Astrocyte (in vitro differentiated cells and primary cell): ENCODE measurements around the gene ABCC1. TPM values are rescaled to one million over a fixed set of nuclear protein-coding genes. Genes with fewer than 3 reads are reported as not detected.
A peak's percentile ranks its signal among the peaks of the same experiment; 100 is the strongest.

Experiments used
- DNase-seq: peaks from one replicate; pipeline ENCODE4 v3.0.0-alpha.2; 2010; ENCODE audit warnings: low read depth
- FAIRE-seq: peaks from 2 replicates; lab custom pipeline; 2011; peaks lifted over from hg19 to GRCh38; lab: Jason Lieb, UNC
- H2AFZ ChIP-seq: 2 replicates; pipeline ENCODE4 v1.6.0; 2012; ENCODE audit warnings: low read depth, low read length, inconsistent platforms
- H3K27ac ChIP-seq: 2 replicates; pipeline ENCODE4 v1.5.1; 2011; ENCODE audit warnings: low read depth, low read length, inconsistent platforms
- H3K27me3 ChIP-seq: 2 replicates; pipeline ENCODE4 v1.6.0; 2011; ENCODE audit warnings: low read length, inconsistent platforms; ENCODE audit not compliant: insufficient read depth
- H3K36me3 ChIP-seq: 2 replicates; pipeline ENCODE4 v1.5.1; 2011; ENCODE audit warnings: low read length, inconsistent platforms; ENCODE audit not compliant: insufficient read depth
- H3K4me1 ChIP-seq: 2 replicates; pipeline ENCODE4 v1.5.1; 2011; ENCODE audit warnings: low read length, inconsistent platforms; ENCODE audit not compliant: insufficient read depth
- H3K4me2 ChIP-seq: 2 replicates; pipeline ENCODE4 v1.6.0; 2012; ENCODE audit warnings: low read length, inconsistent platforms
- H3K4me3 ChIP-seq: 2 replicates; pipeline ENCODE4 v1.5.1; 2011; ENCODE audit warnings: low read depth, mild to moderate bottlenecking, low read length, inconsistent platforms; ENCODE audit not compliant: insufficient read depth
- H3K79me2 ChIP-seq: 2 replicates; pipeline ENCODE4 v1.6.0; 2012; ENCODE audit warnings: mild to moderate bottlenecking, low read length, inconsistent platforms; ENCODE audit not compliant: insufficient read depth
- H3K9ac ChIP-seq: 2 replicates; pipeline ENCODE4 v1.6.0; 2012; ENCODE audit warnings: mild to moderate bottlenecking, low read length, inconsistent platforms
- H3K9me3 ChIP-seq: 2 replicates; pipeline ENCODE4 v1.5.1; 2012; ENCODE audit warnings: low read depth, mild to moderate bottlenecking, low read length, inconsistent platforms; ENCODE audit not compliant: insufficient read depth
- H4K20me1 ChIP-seq: 2 replicates; pipeline ENCODE4 v1.6.0; 2012; ENCODE audit warnings: low read length, inconsistent platforms; ENCODE audit not compliant: insufficient read depth
- H3K27ac Mint-ChIP-seq: one replicate; pipeline ENCODE4 v1.8.0; 2021; ENCODE audit warnings: mild to moderate bottlenecking, mixed read lengths; ENCODE audit not compliant: unreplicated experiment
- H3K27me3 Mint-ChIP-seq: one replicate; pipeline ENCODE4 v1.8.0; 2021; ENCODE audit warnings: low read depth, mixed read lengths; ENCODE audit not compliant: unreplicated experiment
- H3K36me3 Mint-ChIP-seq: one replicate; pipeline ENCODE4 v1.8.0; 2021; ENCODE audit warnings: low read depth, mixed read lengths; ENCODE audit not compliant: unreplicated experiment
- H3K4me1 Mint-ChIP-seq: one replicate; pipeline ENCODE4 v1.8.0; 2021; ENCODE audit warnings: low read depth, mixed read lengths; ENCODE audit not compliant: unreplicated experiment
- H3K4me3 Mint-ChIP-seq: one replicate; pipeline ENCODE4 v1.8.0; 2021; ENCODE audit warnings: mild to moderate bottlenecking, moderate library complexity, mixed read lengths; ENCODE audit not compliant: unreplicated experiment
- H3K9me3 Mint-ChIP-seq: one replicate; pipeline ENCODE4 v1.8.0; 2021; ENCODE audit warnings: mild to moderate bottlenecking, mixed read lengths; ENCODE audit not compliant: unreplicated experiment
- EZH2 ChIP-seq: IDR thresholded peaks from 2 replicates; pipeline ENCODE4 v1.6.1; 2012; ENCODE audit warnings: mild to moderate bottlenecking, low read length, inconsistent platforms; ENCODE audit not compliant: insufficient read depth
- total RNA-seq: library from RNA; stranded (reverse); gene quantifications from 2 replicates; pipeline ENCODE4 v1.2.1, GENCODE V29; 2021
- TF ChIP-seq, protein P1 (sequence below): IDR thresholded peaks from 2 replicates; pipeline ENCODE4 v1.5.1; 2011; ENCODE audit warnings: low read depth, mild to moderate bottlenecking, inconsistent platforms, low read length, moderate library complexity; ENCODE audit not compliant: insufficient read depth

ABCC1 gene
- total RNA-seq, 1 donor from 2014 or later, result 42.1 TPM

DNA sequence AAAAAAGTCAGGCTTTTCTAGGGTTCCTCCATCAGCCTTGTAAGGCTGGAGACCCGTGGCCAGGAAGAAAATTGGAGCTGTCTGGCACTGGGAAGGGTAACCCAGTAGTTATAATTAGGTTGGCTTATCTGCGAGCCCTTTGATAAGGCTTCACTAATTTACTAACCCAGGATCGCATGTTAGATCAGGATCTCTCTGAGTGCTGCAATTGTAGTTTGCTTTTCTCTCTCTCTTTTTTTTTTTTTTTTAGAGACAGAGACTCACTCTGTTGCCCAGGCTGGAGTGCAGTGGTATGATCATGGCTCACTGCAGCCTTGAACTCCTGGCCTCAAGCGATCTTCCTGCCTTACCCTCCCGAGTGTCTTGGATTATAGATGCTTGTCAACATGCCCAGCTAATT is 17.0 kb downstream of the ABCC1 start:
- H3K27me3 ChIP-seq, result no peaks in the 10 kb centered on the region
- no peaks in the 10 kb centered on the region for H3K36me3 ChIP-seq
- no peak for FAIRE-seq
- H3K4me1 ChIP-seq, result peaks cover 13% of the 10 kb centered on the region
- TF ChIP-seq EZH2, result no peak
- TF ChIP-seq, protein P1, sequence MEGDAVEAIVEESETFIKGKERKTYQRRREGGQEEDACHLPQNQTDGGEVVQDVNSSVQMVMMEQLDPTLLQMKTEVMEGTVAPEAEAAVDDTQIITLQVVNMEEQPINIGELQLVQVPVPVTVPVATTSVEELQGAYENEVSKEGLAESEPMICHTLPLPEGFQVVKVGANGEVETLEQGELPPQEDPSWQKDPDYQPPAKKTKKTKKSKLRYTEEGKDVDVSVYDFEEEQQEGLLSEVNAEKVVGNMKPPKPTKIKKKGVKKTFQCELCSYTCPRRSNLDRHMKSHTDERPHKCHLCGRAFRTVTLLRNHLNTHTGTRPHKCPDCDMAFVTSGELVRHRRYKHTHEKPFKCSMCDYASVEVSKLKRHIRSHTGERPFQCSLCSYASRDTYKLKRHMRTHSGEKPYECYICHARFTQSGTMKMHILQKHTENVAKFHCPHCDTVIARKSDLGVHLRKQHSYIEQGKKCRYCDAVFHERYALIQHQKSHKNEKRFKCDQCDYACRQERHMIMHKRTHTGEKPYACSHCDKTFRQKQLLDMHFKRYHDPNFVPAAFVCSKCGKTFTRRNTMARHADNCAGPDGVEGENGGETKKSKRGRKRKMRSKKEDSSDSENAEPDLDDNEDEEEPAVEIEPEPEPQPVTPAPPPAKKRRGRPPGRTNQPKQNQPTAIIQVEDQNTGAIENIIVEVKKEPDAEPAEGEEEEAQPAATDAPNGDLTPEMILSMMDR, result no peak
- H4K20me1 ChIP-seq, result peaks cover 47% of the 10 kb centered on the region
- no peak overlapping the region for H3K4me3 ChIP-seq
- DNase-seq, result no peak
- H3K4me2 ChIP-seq, result peak overlapping the region; percentile 74
- Mint-ChIP-seq H3K9me3 (peaks cover 6% of the 10 kb centered on the region), H3K27me3 (no peaks in the 10 kb centered on the region), H3K4me3 (no peak overlapping the region), H3K4me1 (peaks cover 13% of the 10 kb centered on the region), H3K36me3 (peaks cover 17% of the 10 kb centered on the region), H3K27ac (peak overlapping the region; percentile 62)
- H3K9ac ChIP-seq, result peak overlapping the region; percentile 44
- peak overlapping the region; percentile 44 for H3K27ac ChIP-seq
- peaks cover 89% of the 10 kb centered on the region for H3K79me2 ChIP-seq
- no peak overlapping the region for H2AFZ ChIP-seq
- H3K9me3 ChIP-seq, result peaks cover 2% of the 10 kb centered on the region

GRCh38 chr16:15966836-15967546 is 17.6 kb downstream of the ABCC1 start:
- no peak overlapping the region for H3K27ac Mint-ChIP-seq
- Histone ChIP-seq H3K27ac (peak overlapping the region; percentile 44), H3K4me3 (no peak overlapping the region)

More at GRCh38 chr16:15966836-15967546, 17.6 kb downstream of the ABCC1 start:
- Histone ChIP-seq H3K36me3 (no peaks in the 10 kb centered on the region), H3K79me2 (peaks cover 85% of the 10 kb centered on the region), H3K9ac (peak overlapping the region; percentile 44), H3K4me2 (peak overlapping the region; percentile 74), H3K27me3 (no peaks in the 10 kb centered on the region), H3K4me1 (peaks cover 18% of the 10 kb centered on the region), H2AFZ (no peak overlapping the region), H3K9me3 (peaks cover 2% of the 10 kb centered on the region), H4K20me1 (peaks cover 47% of the 10 kb centered on the region)
- Mint-ChIP-seq H3K4me3 (no peak overlapping the region), H3K27me3 (no peaks in the 10 kb centered on the region), H3K4me1 (peaks cover 16% of the 10 kb centered on the region), H3K36me3 (peaks cover 20% of the 10 kb centered on the region), H3K9me3 (peaks cover 6% of the 10 kb centered on the region)
- FAIRE-seq, result no peak
- TF ChIP-seq, protein P1, result no peak
- no peak for TF ChIP-seq EZH2
- DNase-seq, result peak; percentile 87
